ENCODE results near the gene CACNA1E.

Gene CACNA1E

DNA sequence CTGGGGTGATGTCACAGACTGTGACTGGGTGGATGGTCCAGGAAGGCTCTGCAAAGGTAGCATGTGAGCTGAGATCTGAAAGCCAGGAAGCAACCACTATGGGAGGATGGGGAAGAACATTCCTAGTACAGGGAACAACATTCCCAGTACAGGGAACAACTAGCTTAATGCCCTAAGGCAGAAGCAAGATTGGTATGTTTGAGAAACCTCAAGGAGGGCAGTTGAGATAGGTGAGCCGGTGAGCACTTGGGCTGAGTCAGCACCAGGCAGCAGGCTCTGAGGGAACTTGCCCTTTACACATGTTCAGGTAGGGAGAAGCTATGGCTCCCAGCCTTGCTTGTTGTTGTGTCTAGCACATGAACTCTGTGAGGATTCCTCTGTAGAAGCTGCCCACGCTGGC lies 24.2 kb upstream of the CACNA1E start:
- TF ChIP-seq, protein P1, sequence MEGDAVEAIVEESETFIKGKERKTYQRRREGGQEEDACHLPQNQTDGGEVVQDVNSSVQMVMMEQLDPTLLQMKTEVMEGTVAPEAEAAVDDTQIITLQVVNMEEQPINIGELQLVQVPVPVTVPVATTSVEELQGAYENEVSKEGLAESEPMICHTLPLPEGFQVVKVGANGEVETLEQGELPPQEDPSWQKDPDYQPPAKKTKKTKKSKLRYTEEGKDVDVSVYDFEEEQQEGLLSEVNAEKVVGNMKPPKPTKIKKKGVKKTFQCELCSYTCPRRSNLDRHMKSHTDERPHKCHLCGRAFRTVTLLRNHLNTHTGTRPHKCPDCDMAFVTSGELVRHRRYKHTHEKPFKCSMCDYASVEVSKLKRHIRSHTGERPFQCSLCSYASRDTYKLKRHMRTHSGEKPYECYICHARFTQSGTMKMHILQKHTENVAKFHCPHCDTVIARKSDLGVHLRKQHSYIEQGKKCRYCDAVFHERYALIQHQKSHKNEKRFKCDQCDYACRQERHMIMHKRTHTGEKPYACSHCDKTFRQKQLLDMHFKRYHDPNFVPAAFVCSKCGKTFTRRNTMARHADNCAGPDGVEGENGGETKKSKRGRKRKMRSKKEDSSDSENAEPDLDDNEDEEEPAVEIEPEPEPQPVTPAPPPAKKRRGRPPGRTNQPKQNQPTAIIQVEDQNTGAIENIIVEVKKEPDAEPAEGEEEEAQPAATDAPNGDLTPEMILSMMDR (IDR thresholded peaks at IDR 0.05; ENCODE audit: low read depth, low read length) = no peak
- H3K4me3 ChIP-seq (replicated peaks in 1 of 2; ENCODE audit: low read depth in 2 of 2, low read length in 2 of 2) = no peak overlapping the region
- no peak for DNase-seq (ENCODE audit: low read depth in 2 of 2)

DNA sequence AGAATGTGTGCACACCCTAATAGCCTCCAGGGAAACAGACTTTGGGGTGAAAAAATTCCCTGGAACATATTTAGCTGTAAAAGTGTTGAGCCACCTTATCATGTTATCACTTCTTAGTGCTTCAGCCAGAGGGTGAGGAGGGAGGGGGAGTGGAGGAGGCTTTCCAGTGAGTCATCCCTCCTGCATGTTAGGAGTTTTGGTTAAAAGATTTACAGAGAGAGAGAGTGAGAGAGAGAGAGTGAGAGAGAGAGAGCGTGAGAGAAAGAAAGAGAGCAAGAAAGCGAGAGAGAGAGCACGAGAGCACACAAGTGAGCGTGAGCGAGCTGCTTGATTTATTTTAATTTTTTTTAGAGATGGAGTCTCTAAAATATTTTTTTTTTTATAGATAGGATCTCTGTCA lies 13.5 kb upstream of the CACNA1E start:
- peak; percentile 69 to 80 for DNase-seq (ENCODE audit: low read depth in 2 of 2)
- TF ChIP-seq, protein P1 (IDR thresholded peaks at IDR 0.05; ENCODE audit: low read depth, low read length) = no peak
- no peak overlapping the region for H3K4me3 ChIP-seq (replicated peaks in 1 of 2; ENCODE audit: low read depth in 2 of 2, low read length in 2 of 2)

GRCh38 chr1:181475580-181475979 lies 7.7 kb upstream of the CACNA1E start:
- TF ChIP-seq, protein P1 (IDR thresholded peaks at IDR 0.05; ENCODE audit: low read depth, low read length) = no peak
- no peak for DNase-seq (ENCODE audit: low read depth in 2 of 2)
- no peak overlapping the region for H3K4me3 ChIP-seq (replicated peaks in 1 of 2; ENCODE audit: low read depth in 2 of 2, low read length in 2 of 2)

GRCh38 chr1:181476581-181476980 lies 6.7 kb upstream of the CACNA1E start:
- H3K4me3 ChIP-seq (replicated peaks in 1 of 2; ENCODE audit: low read depth in 2 of 2, low read length in 2 of 2) = no peak overlapping the region
- no peak for DNase-seq (ENCODE audit: low read depth in 2 of 2)
- TF ChIP-seq, protein P1 (IDR thresholded peaks at IDR 0.05; ENCODE audit: low read depth, low read length) = no peak

GRCh38 chr1:181478306-181478705 lies 5.0 kb upstream of the CACNA1E start:
- H3K4me3 ChIP-seq (replicated peaks in 1 of 2; ENCODE audit: low read depth in 2 of 2, low read length in 2 of 2) = no peak overlapping the region
- DNase-seq (ENCODE audit: low read depth in 2 of 2) = no peak
- TF ChIP-seq, protein P1 (IDR thresholded peaks at IDR 0.05; ENCODE audit: low read depth, low read length) = no peak

- TF ChIP-seq, protein P1 (IDR thresholded peaks at IDR 0.05; ENCODE audit: low read depth, low read length) = peak; percentile 68
- H3K4me3 ChIP-seq (replicated peaks in 1 of 2; ENCODE audit: low read depth in 2 of 2, low read length in 2 of 2) = no peak overlapping the region
- peak; percentile 71 to 73 for DNase-seq (ENCODE audit: low read depth in 2 of 2)
Observed at GRCh38 chr1:181479137-181479745, 4.1 kb upstream of the CACNA1E start.

DNA sequence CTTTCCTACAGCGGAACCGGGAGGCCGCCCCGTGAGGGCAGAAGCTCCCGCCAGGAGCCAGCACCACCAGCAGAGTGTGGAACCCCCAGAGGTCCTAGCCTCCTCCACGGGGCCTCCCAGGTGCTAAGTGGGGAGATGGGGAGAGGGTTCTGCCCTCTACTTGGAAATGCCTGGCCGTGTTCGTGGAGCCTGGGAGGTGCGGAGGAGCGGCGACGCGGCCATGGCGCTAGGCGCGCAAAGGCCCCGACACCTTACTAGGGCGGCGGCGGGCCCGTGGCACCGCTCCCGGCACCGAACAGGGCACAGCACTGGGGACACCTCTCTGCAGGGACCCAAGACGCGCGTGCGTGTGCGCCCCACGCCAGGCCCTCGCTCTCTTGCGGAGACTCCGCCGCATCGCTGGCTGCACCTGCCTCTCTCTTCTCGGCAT lies 1.3 kb upstream of the CACNA1E start:
- TF ChIP-seq, protein P1 (IDR thresholded peaks at IDR 0.05; ENCODE audit: low read depth, low read length) = no peak
- DNase-seq (ENCODE audit: low read depth in 2 of 2) = no peak
- no peak overlapping the region for H3K4me3 ChIP-seq (replicated peaks in 1 of 2; ENCODE audit: low read depth in 2 of 2, low read length in 2 of 2)

Data from cardiac fibroblast (primary cell).